GM19397 (cell line): ENCODE results near the gene LCE1F.

Experiments
- ATAC-seq: cut with Tn5 transposase; IDR thresholded peaks from one replicate; pipeline ENCODE4 v1.9.1; 2021; ENCODE audit warnings: mild to moderate bottlenecking, moderate library complexity; ENCODE audit not compliant: unreplicated experiment

LCE1F gene, protein sequence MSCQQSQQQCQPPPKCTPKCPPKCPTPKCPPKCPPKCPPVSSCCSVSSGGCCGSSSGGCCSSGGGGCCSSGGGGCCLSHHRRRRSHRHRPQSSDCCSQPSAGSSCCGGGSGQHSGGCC

DNA sequence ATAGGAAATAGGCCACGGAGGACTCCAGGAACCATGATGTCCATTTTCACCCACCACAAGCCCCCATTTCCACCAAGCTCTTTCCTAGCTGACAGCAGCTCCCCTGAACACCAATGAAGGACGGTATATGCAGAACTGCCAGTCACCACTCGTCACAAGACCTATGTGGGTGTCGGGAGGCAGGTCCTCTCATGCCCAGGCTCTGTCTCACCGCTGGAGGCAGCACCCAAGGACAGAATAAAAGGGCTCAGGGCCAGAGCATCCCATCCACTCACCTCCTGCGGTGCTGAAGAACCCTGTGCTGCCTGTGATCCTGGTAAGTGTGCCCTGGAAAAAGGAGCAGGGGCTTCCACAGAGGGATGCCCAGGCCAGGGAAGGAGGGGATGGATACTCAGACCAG lies at the start of gene LCE1F:
Gene LCE1F, plus strand, starts transcription at position 266 of the 400 bp plus-strand sequence. CDS start 1,232 bp downstream, outside the sequence.
- no peak for ATAC-seq

DNA sequence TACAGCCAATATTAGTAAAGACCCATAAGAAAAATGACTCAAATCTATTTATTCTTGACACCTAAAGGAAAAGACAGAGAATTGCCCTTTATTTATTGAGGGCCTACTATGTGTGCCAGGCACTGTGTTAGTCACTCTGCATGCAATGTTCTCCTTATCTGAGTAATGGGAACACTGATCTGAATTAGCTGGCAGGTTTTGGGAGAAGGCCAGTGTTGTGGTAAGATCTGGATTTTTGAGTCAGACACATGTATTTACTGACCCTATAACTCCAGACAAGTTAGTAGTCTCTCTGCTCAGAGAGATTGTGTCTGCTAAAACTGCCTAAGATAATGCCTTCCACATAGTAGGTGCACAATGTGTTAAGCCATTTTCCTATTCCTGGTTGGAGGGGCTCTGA lies 49.7 kb upstream of the LCE1F start:
- ATAC-seq = no peak

DNA sequence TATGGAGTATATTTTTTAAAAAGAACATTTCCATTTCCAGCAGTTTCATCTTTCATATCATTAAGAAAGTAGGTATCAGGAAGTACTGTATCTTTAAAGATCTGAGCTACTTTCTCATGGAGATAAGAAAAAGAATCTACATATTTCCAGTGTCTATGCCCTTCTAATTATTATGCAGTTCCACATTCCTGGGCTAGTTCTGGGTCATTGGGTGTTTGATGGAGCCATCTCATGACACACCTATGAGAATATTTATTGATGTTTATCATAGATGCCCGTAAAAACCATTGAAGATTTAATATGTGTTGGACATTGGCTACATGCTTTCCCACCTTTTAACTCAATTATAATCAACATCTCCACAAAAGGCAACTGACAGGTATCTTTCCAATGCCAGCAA lies 46.0 kb upstream of the LCE1F start:
- no peak for ATAC-seq

DNA sequence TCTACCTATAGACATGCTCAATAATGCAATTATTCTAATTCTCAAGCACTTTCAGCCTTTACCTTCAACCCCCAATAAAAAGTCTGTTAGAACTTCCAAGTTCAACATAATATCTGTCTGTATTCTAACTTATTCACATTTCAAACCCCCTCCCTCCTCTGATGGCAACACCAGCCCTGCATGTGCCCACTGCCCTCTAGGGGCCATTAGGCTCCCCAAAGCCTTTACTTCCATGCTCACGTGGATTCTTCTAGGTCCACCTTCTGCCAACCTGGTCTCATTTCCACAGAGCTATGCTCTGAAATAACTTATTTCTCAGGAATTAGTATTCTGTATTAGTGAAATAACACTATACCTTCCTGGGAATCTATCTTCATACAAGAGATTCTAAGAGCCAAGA lies 39.3 kb upstream of the LCE1F start:
- no peak for ATAC-seq

DNA sequence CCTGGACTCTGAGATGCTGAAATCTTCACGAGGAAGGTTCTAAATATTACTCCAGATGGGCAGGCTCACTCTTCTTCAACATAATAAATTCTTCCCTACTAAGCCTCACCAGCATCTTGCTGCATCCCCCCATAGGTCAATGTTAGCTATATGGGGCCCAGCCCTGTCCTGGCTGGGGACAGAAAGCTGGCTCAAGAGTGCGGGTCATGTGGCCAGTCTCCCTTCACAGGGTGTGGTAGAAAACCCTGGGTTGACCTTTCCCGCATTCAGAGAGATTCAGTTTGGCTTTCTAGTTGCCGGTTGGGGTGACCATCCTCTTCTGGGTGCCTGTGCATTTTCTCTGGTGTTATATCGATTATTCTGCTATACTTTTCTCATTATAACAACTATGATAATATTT lies 36.9 kb upstream of the LCE1F start:
- ATAC-seq = no peak

DNA sequence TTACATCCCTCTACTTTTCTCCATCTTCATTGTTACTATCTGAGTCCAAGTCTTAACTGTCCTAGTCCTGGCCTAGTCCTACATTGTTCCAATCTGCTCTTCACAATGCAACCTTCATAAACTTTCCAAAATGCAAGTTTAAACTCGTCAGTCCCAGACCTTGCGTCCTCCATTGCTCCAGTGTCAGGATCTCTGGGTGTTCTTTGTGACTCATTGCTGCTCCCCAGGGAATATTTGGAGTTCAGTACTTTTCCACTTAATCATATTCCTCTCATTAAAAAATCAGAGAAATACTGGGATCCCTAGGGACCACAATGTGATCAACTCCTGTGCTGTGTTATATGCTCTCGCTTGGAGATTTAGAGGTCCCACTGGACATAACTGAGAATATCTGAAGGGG lies 35.1 kb upstream of the LCE1F start:
- no peak for ATAC-seq

DNA sequence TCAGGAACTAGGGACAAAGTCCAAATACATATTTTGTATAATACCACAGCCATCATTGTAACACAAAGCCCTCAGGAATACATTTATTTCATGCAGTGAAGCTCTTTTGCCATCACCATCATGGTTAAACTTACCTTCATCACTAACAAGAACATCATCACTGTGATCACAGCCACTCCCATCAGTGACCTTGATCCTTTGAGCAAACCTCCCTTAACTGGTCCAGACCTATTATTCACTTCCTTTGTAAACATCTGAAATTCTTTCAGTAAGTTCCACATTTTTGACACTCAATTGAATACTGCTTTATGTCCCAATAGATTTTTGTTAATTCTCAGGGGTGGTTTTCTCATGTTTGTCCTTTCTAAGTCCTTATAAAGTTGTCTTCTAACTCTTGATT lies 33.3 kb upstream of the LCE1F start:
- ATAC-seq = no peak

DNA sequence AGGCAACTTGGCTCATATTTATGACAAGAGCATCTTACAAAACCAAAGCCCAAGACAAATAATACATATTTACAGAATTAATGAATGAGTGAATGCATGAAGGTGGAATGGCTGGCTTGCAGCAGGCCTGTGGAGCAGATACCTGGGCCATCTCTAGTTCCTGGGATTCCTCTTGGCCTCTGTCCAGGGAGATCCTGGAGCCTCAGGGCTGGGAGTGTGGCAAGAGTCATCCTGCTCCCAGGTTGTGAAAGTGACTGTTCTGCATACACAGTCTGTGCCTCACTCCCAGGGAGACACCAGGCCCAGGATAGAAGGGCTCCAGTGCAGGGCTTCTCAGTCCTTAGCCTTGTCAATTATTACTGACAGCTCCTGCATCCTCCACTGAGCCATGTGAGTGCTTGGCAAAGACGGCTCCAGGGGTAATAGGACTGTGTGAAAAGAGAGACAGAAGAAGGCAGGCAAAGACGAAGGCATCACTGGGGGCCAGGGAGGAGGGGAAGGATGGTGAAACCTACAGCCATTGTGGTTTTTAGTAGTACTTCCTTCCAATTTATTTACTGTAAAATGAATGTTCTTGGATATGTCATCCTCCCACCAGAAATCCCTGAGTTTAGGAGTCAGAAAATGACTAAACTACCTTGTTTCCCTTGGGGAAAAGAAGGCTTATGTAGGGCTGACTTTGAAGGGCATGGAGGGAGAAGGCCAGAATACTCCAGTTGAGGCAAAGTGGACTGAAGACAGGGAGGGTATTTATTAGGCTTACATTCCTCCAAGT lies 31.4 kb upstream of the LCE1F start:
- no peak for ATAC-seq

DNA sequence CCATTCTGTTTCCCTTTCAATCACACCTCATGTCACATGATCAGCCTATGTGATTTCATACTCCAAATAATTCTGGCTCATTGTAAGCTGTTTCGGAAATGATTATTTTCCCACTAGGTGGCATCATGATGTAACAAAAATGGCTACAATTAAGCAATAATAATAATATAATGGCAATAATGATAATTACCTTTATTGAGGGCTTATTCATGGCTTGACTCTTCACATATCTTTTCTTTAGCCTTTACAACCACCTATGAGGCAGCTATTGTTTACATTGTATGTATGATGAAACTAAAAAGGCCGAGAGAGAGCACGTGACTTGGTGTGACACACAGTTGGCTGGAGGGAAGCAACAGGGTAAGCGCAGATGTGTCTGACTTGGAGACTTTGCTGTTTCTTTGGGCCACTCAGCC lies 29.6 kb upstream of the LCE1F start:
- ATAC-seq = no peak

DNA sequence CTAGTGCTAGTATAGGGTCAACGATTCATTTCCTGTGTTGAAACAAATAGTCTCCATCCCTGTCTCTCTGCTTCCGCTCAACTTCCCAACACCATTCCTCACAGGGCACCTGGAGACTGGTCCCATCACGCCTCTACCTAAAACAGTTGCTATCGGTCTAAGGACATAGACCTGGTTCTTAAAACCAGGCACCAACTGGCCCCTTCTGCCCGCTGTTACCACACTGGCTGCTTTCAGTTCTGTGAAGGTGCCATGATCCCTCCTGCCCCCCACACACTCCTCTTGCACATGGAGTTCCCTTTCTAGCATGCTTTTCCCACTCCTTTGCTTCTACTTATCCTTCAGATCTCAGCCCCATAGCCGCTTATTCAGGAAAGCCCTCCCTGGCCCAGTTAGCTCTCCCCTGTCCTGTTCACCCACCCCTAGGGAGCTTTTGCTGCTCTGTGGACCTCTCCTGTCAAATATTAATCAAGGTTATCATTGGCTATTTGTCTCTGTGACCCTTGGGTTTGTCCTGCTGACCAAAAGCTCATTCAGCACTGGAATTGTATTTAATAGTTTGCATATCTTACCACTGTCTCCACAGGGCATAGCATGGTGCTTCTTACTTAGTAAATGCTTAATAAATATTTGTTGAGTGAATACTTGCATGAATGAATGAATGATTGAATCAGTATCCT lies 29.0 kb upstream of the LCE1F start:
- no peak for ATAC-seq

DNA sequence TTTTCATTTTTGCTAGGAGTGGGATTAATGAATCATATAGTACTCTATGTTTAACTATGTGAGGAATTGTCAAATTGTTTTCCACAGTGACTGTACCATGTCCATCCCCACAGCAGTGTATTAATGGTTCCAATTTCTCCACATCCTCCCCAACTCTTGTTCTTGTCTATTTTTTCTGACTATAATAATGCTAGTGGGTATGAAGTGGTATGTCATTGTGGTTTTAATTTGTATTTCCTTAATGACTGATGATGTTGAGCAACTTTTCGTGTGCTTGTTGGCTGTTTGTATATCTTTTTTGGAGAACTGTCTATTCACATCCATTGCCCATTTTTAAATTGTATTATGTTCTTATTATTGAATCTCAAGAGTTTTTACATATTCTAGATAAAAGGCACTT lies 27.1 kb upstream of the LCE1F start:
- no peak for ATAC-seq

DNA sequence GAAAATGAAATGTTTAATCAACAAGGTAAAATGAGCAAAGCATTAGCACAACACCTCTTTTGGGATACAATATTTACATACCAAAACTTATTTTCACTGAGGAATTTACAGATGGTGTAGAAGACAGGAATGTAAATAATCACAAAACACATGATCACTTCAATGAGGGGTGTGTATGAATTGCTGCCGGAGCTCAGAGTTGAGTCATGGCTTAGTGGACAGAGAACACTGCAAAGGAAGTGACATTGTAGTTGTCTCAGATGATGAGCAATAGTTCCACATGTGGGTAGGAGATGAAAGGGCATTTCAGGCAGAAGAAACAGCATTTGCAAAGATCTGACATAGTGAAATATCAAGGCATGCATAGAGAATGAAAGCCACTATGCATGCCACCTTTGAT lies 22.7 kb upstream of the LCE1F start:
- ATAC-seq = no peak

DNA sequence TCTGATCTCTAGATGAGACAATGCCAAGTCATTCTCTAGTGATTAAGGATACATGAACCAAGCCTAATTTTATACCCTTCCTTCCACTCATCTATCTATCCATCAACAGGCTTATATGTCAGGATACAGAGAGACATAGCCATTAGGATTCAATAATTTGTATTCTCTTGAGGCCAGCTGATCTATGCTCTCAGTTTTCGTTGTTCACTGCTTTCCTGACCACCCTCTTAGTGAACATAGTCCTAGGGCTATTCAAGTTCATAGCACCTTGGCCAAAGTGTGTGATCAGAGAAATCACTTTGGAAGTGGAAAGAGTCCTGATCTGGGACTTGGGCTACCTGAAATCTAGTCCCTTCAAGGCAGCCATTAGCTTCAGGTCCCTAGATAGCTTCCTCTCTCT lies 21.4 kb upstream of the LCE1F start:
- no peak for ATAC-seq

DNA sequence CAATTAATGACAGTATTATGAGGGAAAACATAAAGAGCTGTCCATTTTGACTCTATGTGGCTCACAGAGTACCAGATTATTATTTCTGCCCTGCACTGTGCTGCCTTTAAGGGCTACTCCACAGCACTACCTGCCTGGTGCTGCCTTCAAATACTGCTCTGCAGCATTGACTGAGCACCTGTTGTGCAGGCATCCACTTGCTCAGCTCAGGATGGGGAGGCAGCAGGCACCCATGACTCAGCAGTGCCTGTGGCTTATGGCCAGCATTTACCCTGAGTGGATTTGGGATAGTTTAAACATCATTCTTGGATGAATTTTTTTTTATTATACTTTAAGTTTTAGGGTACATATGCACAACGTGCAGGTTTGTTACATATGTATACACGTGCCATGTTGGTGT lies 18.1 kb upstream of the LCE1F start:
- ATAC-seq = no peak

DNA sequence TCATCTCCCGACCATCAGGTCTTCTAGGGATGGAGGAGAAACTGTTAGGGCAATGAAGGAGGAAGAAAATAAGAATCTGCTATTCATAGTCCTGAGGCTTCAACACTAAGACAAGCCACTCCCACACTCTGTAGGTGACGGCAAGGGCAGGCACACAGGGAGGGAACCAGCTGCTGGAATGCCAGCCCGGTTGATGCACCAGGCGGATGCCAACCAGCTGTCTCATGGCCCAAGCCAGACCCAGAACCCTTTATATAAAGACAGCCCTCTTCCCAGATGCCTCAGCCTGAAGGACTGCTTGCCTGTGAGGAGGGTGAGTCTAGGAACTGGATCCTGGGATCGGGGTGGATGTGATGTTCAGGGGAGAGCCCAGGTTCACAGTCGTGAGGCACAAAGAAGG lies 17.2 kb upstream of the LCE1F start, which contains the start of gene KPRP:
Gene KPRP, plus strand, starts transcription at position 279 of the 400 bp plus-strand sequence. CDS start 1,564 bp downstream, outside the sequence.
- no peak for ATAC-seq

DNA sequence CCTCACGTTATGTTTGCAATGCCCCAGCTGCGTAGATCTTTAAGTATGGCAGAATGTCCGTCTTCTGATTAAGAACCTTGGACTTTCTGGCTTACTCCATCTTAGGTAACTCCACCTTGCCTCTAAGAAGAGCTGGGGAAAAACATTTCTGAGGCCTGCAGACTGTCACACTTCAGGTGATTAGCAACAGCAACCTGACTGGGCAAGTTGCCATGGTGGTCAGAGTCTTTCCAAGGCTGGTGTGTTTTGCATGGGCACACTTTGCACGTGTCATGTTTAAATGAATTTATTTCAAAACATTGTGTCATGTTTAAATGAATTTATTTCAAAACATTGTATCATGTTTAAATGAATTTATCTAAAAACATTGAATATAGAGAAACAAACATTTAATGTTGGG lies 16.3 kb upstream of the LCE1F start:
- no peak for ATAC-seq

DNA sequence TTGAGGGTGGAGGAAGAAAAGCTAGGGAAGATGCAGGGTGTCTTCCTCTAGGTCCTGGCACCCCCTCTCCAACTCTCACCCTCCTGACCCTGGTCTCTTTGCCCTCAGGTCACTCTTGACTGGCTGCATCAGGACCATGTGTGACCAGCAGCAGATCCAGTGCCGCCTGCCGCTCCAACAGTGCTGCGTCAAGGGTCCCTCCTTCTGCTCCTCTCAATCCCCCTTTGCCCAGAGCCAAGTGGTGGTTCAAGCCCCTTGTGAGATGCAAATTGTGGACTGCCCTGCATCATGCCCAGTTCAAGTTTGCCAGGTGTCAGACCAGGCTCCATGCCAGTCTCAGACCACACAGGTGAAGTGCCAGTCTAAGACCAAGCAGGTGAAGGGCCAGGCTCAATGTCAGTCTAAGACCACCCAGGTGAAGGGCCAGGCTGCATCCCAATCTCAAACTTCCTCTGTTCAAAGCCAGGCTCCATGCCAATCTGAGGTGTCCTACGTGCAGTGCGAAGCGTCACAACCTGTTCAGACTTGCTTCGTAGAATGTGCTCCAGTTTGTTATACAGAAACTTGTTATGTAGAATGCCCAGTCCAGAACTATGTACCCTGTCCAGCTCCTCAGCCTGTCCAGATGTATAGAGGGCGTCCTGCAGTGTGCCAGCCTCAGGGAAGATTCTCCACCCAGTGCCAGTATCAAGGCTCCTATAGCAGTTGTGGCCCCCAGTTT lies 15.3 kb upstream of the LCE1F start:
- no peak for ATAC-seq

DNA sequence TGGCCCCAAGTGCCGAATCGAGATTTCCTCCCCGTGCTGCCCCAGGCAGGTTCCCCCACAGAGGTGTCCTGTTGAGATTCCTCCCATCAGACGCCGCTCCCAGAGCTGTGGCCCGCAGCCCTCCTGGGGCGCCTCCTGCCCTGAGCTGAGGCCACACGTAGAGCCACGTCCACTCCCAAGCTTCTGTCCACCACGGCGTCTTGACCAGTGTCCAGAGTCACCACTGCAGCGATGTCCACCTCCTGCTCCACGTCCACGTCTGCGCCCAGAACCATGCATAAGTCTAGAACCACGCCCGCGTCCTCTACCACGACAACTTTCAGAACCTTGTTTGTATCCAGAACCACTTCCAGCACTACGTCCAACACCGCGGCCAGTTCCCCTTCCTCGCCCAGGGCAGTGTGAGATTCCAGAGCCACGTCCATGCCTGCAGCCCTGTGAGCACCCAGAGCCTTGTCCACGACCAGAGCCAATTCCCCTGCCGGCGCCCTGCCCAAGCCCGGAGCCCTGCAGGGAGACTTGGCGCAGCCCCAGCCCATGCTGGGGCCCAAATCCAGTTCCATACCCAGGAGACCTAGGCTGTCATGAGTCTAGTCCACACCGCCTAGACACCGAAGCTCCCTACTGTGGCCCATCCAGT lies 14.3 kb upstream of the LCE1F start:
- no peak for ATAC-seq

DNA sequence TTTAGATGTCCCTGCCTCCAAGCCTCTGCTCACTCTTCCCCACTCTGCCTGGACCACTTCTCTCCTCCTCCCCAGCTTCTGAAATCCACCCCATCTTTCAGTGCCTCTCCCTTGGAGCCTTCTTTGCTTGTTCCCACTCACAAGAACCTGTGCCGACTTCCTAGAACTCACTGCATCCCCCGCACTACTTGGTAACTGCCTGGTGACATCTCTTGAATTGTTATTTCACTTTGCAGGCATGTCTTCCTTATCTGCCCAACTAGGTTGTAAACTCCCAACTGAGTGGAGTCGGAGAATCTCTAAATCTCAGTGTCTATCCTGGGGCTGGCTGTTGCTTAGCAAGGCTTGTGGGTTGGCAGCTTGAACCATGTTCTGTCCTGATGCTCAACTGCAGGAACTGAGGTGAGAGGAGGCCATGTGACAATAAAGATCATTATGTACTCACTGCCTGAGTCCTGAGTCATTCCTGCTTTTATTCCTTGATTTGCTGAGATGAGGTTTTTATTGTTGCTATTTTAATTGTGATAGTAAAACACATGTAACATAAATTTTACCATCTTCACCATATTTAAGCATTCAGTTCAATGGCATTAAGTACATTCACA lies 13.2 kb upstream of the LCE1F start:
- ATAC-seq = no peak

DNA sequence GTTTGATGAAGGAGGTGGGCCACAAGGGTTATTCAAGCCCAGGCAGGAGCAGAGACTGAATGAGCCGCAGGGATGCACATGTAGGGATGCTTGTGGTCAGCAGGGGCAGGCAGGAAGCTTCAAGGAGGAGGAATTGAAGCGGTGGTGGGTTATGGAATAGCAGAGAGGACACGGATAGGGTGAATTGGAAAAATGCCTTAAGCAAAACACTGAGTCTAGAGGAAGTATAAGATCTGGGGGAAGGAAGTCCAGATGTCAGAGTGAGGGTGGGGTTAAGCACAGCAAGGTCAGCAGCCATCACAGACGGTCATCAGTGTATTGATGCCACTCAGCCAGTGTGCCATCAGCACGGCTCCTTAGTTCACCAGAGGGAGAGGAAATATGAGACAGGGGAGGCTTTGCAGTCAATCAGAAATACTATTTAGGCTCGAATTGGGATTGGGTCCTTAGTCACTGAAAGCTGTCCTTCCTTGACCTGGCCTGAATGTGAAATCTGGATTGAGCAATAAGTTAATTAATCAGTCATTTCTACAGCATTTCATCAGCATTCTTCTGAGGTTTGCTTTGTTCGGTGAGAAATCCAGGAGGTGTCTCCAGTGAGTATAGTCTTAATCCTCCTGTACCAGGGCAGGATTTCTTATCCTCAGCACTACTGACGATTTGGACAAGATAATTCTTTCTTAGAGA lies 6.0 kb upstream of the LCE1F start:
- ATAC-seq = no peak
